HepG2 (cell line): ENCODE data around the gene ADCY7. TPM values are rescaled to one million over a fixed set of nuclear protein-coding genes. Genes with fewer than 3 reads are reported as not detected.

Source experiments
- DNMT3B ChIP-seq: conservative IDR thresholded peaks from 2 replicates; pipeline ENCODE4 v1.6.1; 2016; ENCODE audit warnings: missing biosample characterization, control low read depth
- FOXP4 ChIP-seq: sonication (generic); formaldehyde crosslinking; IDR thresholded peaks from 2 replicates; pipeline ENCODE4 v1.4.0; 2020; ENCODE audit warnings: missing genetic modification reagents
- HNRNPH1 ChIP-seq: fragments of 200-400 bp; formaldehyde crosslinking; optimal IDR thresholded peaks from 2 replicates; pipeline ENCODE3; 2017; ENCODE audit warnings: mild to moderate bottlenecking, low read depth, low read length
- PRDM15 ChIP-seq: sonication (generic); formaldehyde crosslinking; IDR thresholded peaks from 2 replicates; pipeline ENCODE4 v1.4.0; 2020; ENCODE audit warnings: missing genetic modification reagents
- RBFOX2 ChIP-seq: fragments of 200-400 bp; formaldehyde crosslinking; IDR thresholded peaks from 2 replicates; pipeline ENCODE4 v1.6.1; 2017; ENCODE audit warnings: low read depth, mild to moderate bottlenecking, low read length
- TMF1 ChIP-seq: sonication (generic); formaldehyde crosslinking; IDR thresholded peaks from 2 replicates; pipeline ENCODE4 v1.8.1; 2022; ENCODE audit warnings: low read depth, missing genetic modification reagents
- ZNF350 ChIP-seq: sonication (generic); formaldehyde crosslinking; IDR thresholded peaks from 2 replicates; pipeline ENCODE4 v1.4.0; 2020; ENCODE audit warnings: mild to moderate bottlenecking, low read depth, missing genetic modification reagents, borderline replicate concordance
- polyA plus RNA-seq, 8 experiments: library from polyadenylated mRNA; depleted of rRNA in 3 of 8; stranded (reverse) in 7 of 8; unstranded in 1 of 8; fragments of >200 nt; fragmentation: Illumina TruSeq in 4 of 8; extraction: Trizol in 4 of 8; gene quantifications; 2 replicates each; pipeline versions ENCODE4 v1.2.1 to v1.2.3, GENCODE V29; 2011 to 2016; ENCODE audit warnings: low read depth in 4 of 8, missing spikeins in 1 of 8, mixed read lengths in 1 of 8; ENCODE audit not compliant: insufficient read depth in 1 of 8
- total RNA-seq, 5 experiments: library from RNA; depleted of rRNA; stranded (reverse); fragments of >200 nt; fragmentation: Illumina TruSeq; extraction: Trizol; gene quantifications; 2 replicates each; pipeline ENCODE4 v1.2.3, GENCODE V29; 2016; ENCODE audit warnings: low read depth in 1 of 5

The ADCY7 gene
- total and polyA plus RNA-seq, 2 of the 13 experiments (the other 11 are each of a cell fraction or from before 2014, with no cell fraction given), result 2.2 to 4.3 TPM

DNA sequence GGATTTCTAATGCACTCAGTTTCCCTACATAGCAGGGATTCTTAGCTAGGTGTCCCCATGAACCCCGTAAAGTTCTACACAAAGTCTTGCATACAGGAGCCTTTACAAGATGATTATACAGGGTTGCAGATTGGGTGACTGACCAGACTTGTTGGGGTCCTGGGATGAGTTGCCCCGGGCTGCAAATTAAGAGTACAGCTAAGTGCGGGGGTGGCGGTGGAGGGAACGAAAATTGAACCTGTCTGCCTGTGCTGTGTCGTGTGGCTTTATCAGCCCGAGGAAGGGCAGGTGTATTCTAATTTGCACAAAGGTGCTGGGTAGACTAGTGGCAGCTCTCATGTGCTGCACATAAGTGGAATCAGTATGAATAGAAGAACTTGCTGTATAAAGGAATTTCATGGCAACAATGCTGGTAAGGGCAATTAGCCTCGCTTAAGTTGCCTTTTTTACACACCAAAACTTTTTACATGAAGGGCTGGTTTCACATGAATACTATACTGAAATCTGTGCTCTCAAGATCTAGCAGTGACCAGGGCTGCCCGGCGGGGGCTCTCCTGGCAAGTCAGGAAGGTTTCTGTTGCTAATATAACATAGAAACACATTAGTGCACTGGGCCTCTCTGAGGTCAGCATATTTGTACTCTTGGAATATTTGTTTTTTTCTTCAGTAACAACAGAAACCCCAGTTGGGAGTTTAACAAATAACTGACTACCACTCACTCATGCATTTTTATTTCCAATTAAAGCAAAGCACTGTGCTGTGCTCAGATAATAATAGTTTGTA lies 50.7 kb downstream of the ADCY7 start (continued):
- TF ChIP-seq HNRNPH1 (no peak), FOXP4 (CRISPR knock-in tag) (no peak), ZNF350 (CRISPR knock-in tag) (no peak), DNMT3B (CRISPR knock-in tag) (no peak), RBFOX2 (no peak), TMF1 (CRISPR knock-in tag) (no peak), PRDM15 (no peak)
- TF ChIP-seq, all 625 proteins: peak for 3
